ENCODE results near the gene VWA8. TPM values are rescaled to one million over a fixed set of nuclear protein-coding genes. Genes with fewer than 3 reads are reported as not detected.

VWA8 gene
- total and polyA plus RNA-seq, 2 of the 13 experiments (the other 11 are each of a cell fraction or from before 2014, with no cell fraction given) = 9.1 to 17.3 TPM

GRCh38 chr13:41654796-41655195 is 306.1 kb downstream of the VWA8 start:
- in situ Hi-C loops (cut with HindIII; ENCODE audit: extremely low pct_ligation_motif_present, low pct_unique_long_range_greater_than_20kb) (loop anchor here (5.0 kb wide), 1 partner anchor 242 kb away; no protein-coding TSS in a partner anchor), intact Hi-C loops (cut with micrococcal nuclease; ENCODE audit: unreplicated experiment) (loop anchor here (5.0 kb wide), 1 partner anchor 57 kb away; no protein-coding TSS in a partner anchor)
- H3K79me2 ChIP-seq (ENCODE audit: insufficient read depth, low read length) = no peaks in the 10 kb centered on the region
- FAIRE-seq = no peak
- H3K27me3 ChIP-seq (ENCODE audit: control insufficient read depth in 1 of 2, insufficient read depth in 2 of 2, low read length in 2 of 2) = no peaks in the 10 kb centered on the region
- DNase-seq (ENCODE audit: low spot score) = no peak
- BruUV-seq (replicated peaks) = no TSS peak
- no peak for TF ChIP-seq ZSCAN25 (CRISPR knock-in tag; IDR thresholded peaks at IDR 0.05)
- no peak for TF ChIP-seq GPBP1L1 (CRISPR knock-in tag; IDR thresholded peaks at IDR 0.05)
- no peak for TF ChIP-seq ZNF24 (IDR thresholded peaks at IDR 0.05)
- TF ChIP-seq BCL6 (CRISPR knock-in tag; IDR thresholded peaks at IDR 0.05) = no peak
- no peak for TF ChIP-seq ETS1 (CRISPR knock-in tag; IDR thresholded peaks at IDR 0.05)
- TF ChIP-seq ZFP36 (IDR thresholded peaks at IDR 0.05; ENCODE audit: borderline replicate concordance, low read depth, low read length, partially characterized antibody) = no peak
- no peak for TF ChIP-seq CENPX (CRISPR knock-in tag; IDR thresholded peaks at IDR 0.05)
- no peak for TF ChIP-seq ZNF20 (CRISPR knock-in tag; IDR thresholded peaks at IDR 0.05)
- TF ChIP-seq ZNF597 (CRISPR knock-in tag; IDR thresholded peaks at IDR 0.05) = no peak
- no peak for TF ChIP-seq DMTF1 (CRISPR knock-in tag; IDR thresholded peaks at IDR 0.05)
- TF ChIP-seq KDM1A (CRISPR knock-in tag; IDR thresholded peaks at IDR 0.05) = no peak
- TF ChIP-seq RFX3 (CRISPR knock-in tag; IDR thresholded peaks at IDR 0.05) = no peak
- no peak for TF ChIP-seq FOXA1 (IDR thresholded peaks at IDR 0.05)
- no peak for TF ChIP-seq FOXA1 (CRISPR knock-in tag; IDR thresholded peaks at IDR 0.05)
- TF ChIP-seq FOXK2 (IDR thresholded peaks at IDR 0.05) = no peak
- no peak for TF ChIP-seq ZNF207 (IDR thresholded peaks at IDR 0.05; ENCODE audit: borderline replicate concordance)
- no peak for TF ChIP-seq LRRFIP1 (CRISPR knock-in tag; conservative IDR thresholded peaks at IDR 0.05)
- H3K27ac ChIP-seq (ENCODE audit: extremely low read length, insufficient read depth, low read length) = no peak overlapping the region
- no peak overlapping the region for H3K9ac ChIP-seq (ENCODE audit: insufficient read depth, low read depth, low read length)
- H3K4me1 ChIP-seq (ENCODE audit: insufficient read depth, low read length) = peaks cover 26% of the 10 kb centered on the region
- no peaks in the 10 kb centered on the region for H3K9me3 ChIP-seq (ENCODE audit: low read length)
- no peaks in the 10 kb centered on the region for H4K20me1 ChIP-seq (ENCODE audit: insufficient read depth, low read length)
- H3K4me2 ChIP-seq (ENCODE audit: low read depth, low read length) = no peak overlapping the region
- no peak for ATAC-seq
- CTCF ChIA-PET (ENCODE audit: low intra/inter-chr PET ratio, low total read pairs) = no interaction called here
- H3K4me3 ChIP-seq (replicated peaks in 1 of 3; ENCODE audit: insufficient read depth in 1 of 3, low read depth in 2 of 3, low read length in 3 of 3) = no peak overlapping the region
- POLR2A ChIA-PET = no interaction called here
- H2AFZ ChIP-seq (ENCODE audit: low read length) = no peak overlapping the region
- WGBS (ENCODE audit: low lambda C conversion rate) = 94% methylated on average over 5 of the region's 5 CpGs
- H3K36me3 ChIP-seq (replicated peaks in 1 of 2; ENCODE audit: control insufficient read depth in 1 of 2, insufficient read depth in 2 of 2, low read length in 2 of 2) = no peaks in the 10 kb centered on the region
